Sigmoid colon (tissue), 7 donors: ENCODE data around the gene MUSK. TPM values are rescaled to one million over a fixed set of nuclear protein-coding genes. Genes with fewer than 3 reads are reported as not detected.

Experiments
- DNase-seq: peaks from one replicate; pipeline ENCODE4 v3.0.0-alpha.2; 2019
- H3K27ac ChIP-seq, 4 donors: fragments of 200-600 bp; sonication (generic); one replicate each; pipeline ENCODE4 v1.5.1; 2016 to 2019; ENCODE audit warnings: mild to moderate bottlenecking in 1 of 4
- H3K27me3 ChIP-seq, 3 donors: fragments of 200-600 bp; sonication (generic); one replicate each; pipeline ENCODE4 v1.5.1; 2019; ENCODE audit warnings: mild to moderate bottlenecking in 1 of 3
- H3K36me3 ChIP-seq, 4 donors: fragments of 200-600 bp; sonication (generic); one replicate each; pipeline ENCODE4 v1.5.1; 2016 to 2019
- H3K4me1 ChIP-seq, 4 donors: fragments of 200-600 bp; sonication (generic); one replicate each; pipeline ENCODE4 v1.5.1; 2017 to 2019
- H3K4me3 ChIP-seq, 4 donors: fragments of 200-600 bp; sonication (generic); one replicate each; pipeline ENCODE4 v1.5.1; 2017 to 2019; ENCODE audit warnings: mild to moderate bottlenecking in 2 of 4, moderate library complexity in 1 of 4
- H3K9me3 ChIP-seq, 4 donors: fragments of 200-600 bp in 3 of 4; sonication (generic) in 3 of 4; one replicate each; pipeline versions ENCODE4 v1.5.1 to v1.6.1; 2013 to 2019
- EP300 ChIP-seq, 4 donors: sonication (generic); formaldehyde crosslinking; IDR thresholded peaks; one replicate each; pipeline ENCODE4 v1.6.1; 2017; ENCODE audit warnings: antibody characterized with exemption in 4 of 4
- POLR2A ChIP-seq, 2 donors: fragments of 450-650 bp; IDR thresholded peaks; one replicate each; pipeline ENCODE4 v1.6.1; 2016; ENCODE audit warnings: antibody characterized with exemption in 2 of 2, mild to moderate bottlenecking in 2 of 2, moderate library complexity in 2 of 2
- POLR2AphosphoS5 ChIP-seq, 4 donors: sonication (generic); formaldehyde crosslinking; IDR thresholded peaks; one replicate each; pipeline ENCODE4 v1.6.1; 2017; ENCODE audit warnings: antibody characterized with exemption in 4 of 4
- WGBS, 2 donors: extraction: QIAGEN DNeasy Blood & Tissue Kit; methylation state at CpG; one replicate each; pipeline ENCODE4 v1.1.7; 2013; 5-methylcytosine and 5-hydroxymethylcytosine counted together
- intact Hi-C: fragments of 100-400 bp; cut with DNase I; formaldehyde crosslinking; loops from one replicate; pipeline ENCODE4 v1.15.1; 2023
- polyA plus RNA-seq, 3 donors: library from polyadenylated mRNA; stranded (reverse); fragments of 200-250 nt; gene quantifications; one replicate each; pipeline ENCODE4 v1.2.3, GENCODE V29; 2013
- total RNA-seq, 4 donors: library from RNA; depleted of rRNA; stranded (reverse); fragments of >200 nt; gene quantifications; one replicate each; pipeline ENCODE4 v1.1.0, GENCODE V29; 2016
- TF ChIP-seq, protein P1 (sequence below), 4 experiments: fragments of 450-650 bp in 3 of 4; fragments of 200-600 bp in 1 of 4; IDR thresholded peaks; one replicate each; pipeline ENCODE4 v1.5.1; 2016 to 2019; ENCODE audit warnings: antibody characterized with exemption in 4 of 4, mild to moderate bottlenecking in 3 of 4, moderate library complexity in 2 of 4
- donor health status: healthy with polysubstance abuse.
- donor health status: Bipolar disorder and iron deficiency.
- donor health status: healthy.

The MUSK gene
- total and polyA plus RNA-seq, 7 donors = 0.46 to 9.7 (median 2.3) TPM

DNA sequence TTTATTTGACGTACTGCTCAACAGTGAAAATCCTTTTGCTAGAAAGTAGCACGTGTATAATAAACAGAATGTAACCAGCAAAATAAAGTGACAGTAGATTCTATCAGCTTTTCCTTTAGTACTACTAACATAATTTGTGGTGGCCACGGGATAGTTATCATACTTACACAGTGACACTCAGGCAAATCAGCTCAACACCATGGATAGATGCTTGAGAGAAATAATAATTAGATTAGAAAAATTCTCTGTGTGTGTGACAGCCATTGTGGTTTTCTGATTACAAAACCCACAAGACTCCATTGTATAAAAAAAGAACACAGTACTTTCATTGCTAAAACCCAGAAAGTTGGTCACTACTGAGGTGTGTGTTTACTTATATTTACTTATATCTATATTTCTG lies 101.1 kb downstream of the MUSK start:
- H3K27ac ChIP-seq = no peak overlapping the region
- TF ChIP-seq POLR2AphosphoS5 (IDR thresholded peaks at IDR 0.05) = no peak
- no peak for TF ChIP-seq POLR2A (IDR thresholded peaks at IDR 0.05)
- TF ChIP-seq, protein P1, sequence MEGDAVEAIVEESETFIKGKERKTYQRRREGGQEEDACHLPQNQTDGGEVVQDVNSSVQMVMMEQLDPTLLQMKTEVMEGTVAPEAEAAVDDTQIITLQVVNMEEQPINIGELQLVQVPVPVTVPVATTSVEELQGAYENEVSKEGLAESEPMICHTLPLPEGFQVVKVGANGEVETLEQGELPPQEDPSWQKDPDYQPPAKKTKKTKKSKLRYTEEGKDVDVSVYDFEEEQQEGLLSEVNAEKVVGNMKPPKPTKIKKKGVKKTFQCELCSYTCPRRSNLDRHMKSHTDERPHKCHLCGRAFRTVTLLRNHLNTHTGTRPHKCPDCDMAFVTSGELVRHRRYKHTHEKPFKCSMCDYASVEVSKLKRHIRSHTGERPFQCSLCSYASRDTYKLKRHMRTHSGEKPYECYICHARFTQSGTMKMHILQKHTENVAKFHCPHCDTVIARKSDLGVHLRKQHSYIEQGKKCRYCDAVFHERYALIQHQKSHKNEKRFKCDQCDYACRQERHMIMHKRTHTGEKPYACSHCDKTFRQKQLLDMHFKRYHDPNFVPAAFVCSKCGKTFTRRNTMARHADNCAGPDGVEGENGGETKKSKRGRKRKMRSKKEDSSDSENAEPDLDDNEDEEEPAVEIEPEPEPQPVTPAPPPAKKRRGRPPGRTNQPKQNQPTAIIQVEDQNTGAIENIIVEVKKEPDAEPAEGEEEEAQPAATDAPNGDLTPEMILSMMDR (IDR thresholded peaks at IDR 0.05) = no peak
- TF ChIP-seq EP300 (IDR thresholded peaks at IDR 0.05) = no peak
- intact Hi-C loops = no loop called here
- H3K4me1 ChIP-seq = no peaks in the 10 kb centered on the region
- H3K36me3 ChIP-seq = no peaks in the 10 kb centered on the region
- DNase-seq = no peak
- H3K27me3 ChIP-seq = no peaks in the 10 kb centered on the region
- H3K9me3 ChIP-seq = no peaks in the 10 kb centered on the region
- 73 to 74% methylated on average over 3 of the region's 3 CpGs for WGBS, 2 donors
- no peak overlapping the region for H3K4me3 ChIP-seq

DNA sequence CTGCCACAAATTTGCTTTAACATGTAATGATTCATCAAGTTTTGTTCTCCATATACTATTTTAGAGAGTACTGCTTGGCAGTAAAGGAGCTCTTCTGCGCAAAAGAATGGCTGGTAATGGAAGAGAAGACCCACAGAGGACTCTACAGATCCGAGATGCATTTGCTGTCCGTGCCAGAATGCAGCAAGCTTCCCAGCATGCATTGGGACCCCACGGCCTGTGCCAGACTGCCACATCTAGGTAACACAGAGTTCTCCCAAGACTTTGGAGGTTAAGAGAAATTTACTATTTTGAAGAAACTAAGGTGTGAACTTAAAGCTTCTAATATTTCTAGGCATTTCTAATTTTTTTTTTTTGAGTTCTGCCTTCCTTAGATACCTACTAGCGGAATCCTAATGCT lies 107.1 kb downstream of the MUSK start:
- WGBS, 2 donors = 88 to 94% methylated on average over 5 of the region's 5 CpGs
- H3K4me3 ChIP-seq = no peak overlapping the region
- DNase-seq = no peak
- H3K27me3 ChIP-seq = no peaks in the 10 kb centered on the region
- H3K9me3 ChIP-seq = no peaks in the 10 kb centered on the region
- peak overlapping the region in 2 of 4 donors; percentile 5 to 18 for H3K27ac ChIP-seq
- no peaks in the 10 kb centered on the region for H3K4me1 ChIP-seq
- TF ChIP-seq EP300 (IDR thresholded peaks at IDR 0.05) (no peak), POLR2AphosphoS5 (IDR thresholded peaks at IDR 0.05) (no peak), POLR2A (IDR thresholded peaks at IDR 0.05) (no peak)
- TF ChIP-seq, protein P1 (IDR thresholded peaks at IDR 0.05) = no peak
- H3K36me3 ChIP-seq = no peaks in the 10 kb centered on the region
- intact Hi-C loops = no loop called here

DNA sequence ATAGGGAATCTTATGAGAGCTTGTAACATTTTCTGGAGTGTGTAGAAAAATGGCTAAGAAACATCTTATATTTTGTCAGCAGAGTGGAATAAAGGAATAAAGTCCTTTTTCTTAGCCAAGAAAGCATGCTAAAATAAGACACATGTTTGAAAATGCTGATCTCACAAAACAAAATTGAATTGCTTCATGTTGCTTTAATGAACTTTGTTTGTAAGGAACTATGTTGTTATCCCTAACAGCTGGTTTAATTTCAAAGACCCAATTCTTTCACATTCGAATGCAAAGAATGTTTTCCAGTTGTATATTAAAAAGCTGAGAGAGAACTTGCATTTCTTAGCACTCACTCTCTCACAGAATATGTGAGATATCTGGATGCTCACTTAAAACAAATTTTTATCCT lies 107.6 kb downstream of the MUSK start:
- Histone ChIP-seq H3K4me1 (no peaks in the 10 kb centered on the region), H3K27me3 (no peaks in the 10 kb centered on the region), H3K36me3 (no peaks in the 10 kb centered on the region), H3K27ac (peak overlapping the region in 2 of 4 donors; percentile 18), H3K9me3 (no peaks in the 10 kb centered on the region), H3K4me3 (no peak overlapping the region)
- 74 to 78% methylated on average over 1 of the region's 1 CpG for WGBS, 2 donors
- DNase-seq = no peak
- intact Hi-C loops = no loop called here
- TF ChIP-seq, protein P1 (IDR thresholded peaks at IDR 0.05) = no peak
- TF ChIP-seq POLR2A (IDR thresholded peaks at IDR 0.05) (no peak), EP300 (IDR thresholded peaks at IDR 0.05) (no peak), POLR2AphosphoS5 (IDR thresholded peaks at IDR 0.05) (no peak)

DNA sequence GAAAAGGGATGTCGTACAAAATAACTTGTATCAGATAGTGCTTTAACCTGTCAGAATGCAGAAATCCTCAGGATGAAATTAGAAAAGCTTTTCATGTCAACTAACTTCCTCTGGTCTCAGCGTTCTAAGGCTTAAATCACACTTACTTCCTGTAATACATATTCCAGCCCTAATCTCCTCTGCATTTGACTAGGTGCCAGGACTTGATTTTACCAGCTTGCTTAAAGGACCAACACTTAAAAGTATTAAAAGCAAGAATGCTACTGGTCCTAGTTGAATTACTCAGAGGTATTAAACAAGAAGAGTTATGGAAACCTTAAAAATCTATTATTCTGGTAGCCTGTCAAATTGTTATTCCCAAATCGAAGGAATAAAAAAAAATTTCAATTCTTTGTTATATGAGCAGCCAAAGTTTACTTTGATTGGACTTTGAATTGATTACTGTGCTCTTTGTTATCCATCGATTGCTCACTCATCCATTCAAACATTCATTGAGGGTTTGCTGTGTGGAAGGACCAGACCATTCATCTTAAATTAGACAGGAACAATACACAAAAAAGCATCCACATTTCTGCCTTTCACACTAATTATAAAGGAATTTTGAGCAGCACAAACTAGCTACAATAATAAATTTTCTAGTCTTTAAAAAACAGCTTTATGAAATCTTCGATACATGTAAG lies 108.7 kb downstream of the MUSK start:
- 34 to 48% methylated on average over 5 of the region's 5 CpGs for WGBS, 2 donors
- H3K27me3 ChIP-seq = no peaks in the 10 kb centered on the region
- TF ChIP-seq POLR2A (IDR thresholded peaks at IDR 0.05) (no peak), POLR2AphosphoS5 (IDR thresholded peaks at IDR 0.05) (no peak), EP300 (IDR thresholded peaks at IDR 0.05) (no peak)
- TF ChIP-seq, protein P1 (IDR thresholded peaks at IDR 0.05) = no peak
- H3K27ac ChIP-seq = peak overlapping the region in 2 of 4 donors; percentile 18 to 22
- no peak overlapping the region for H3K4me3 ChIP-seq
- intact Hi-C loops = no loop called here
- H3K36me3 ChIP-seq = no peaks in the 10 kb centered on the region
- no peaks in the 10 kb centered on the region for H3K9me3 ChIP-seq
- DNase-seq = no peak
- no peaks in the 10 kb centered on the region for H3K4me1 ChIP-seq

DNA sequence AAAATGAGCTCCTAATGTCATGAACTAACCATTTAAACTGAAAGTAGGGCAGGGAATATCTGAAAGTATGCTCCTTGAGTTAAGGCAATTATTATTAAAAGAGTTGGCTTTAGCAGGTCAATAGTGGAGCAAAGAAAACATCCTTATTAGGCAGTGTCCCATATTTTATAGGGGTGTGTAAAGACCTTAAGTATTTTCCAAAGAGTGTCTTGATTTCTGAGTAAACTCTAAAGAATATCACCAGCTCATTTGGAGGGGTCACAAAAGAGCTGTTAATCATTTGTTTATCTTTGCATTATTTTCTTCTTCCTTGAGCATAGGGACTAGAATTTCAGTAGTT lies 109.3 kb downstream of the MUSK start:
- Histone ChIP-seq H3K27me3 (no peaks in the 10 kb centered on the region), H3K36me3 (no peaks in the 10 kb centered on the region), H3K9me3 (no peaks in the 10 kb centered on the region), H3K4me1 (no peaks in the 10 kb centered on the region), H3K27ac (peak overlapping the region in 2 of 4 donors; percentile 18 to 22), H3K4me3 (no peak overlapping the region)
- intact Hi-C loops = no loop called here
- TF ChIP-seq POLR2A (IDR thresholded peaks at IDR 0.05) = no peak
- no peak for TF ChIP-seq EP300 (IDR thresholded peaks at IDR 0.05)
- no peak for TF ChIP-seq POLR2AphosphoS5 (IDR thresholded peaks at IDR 0.05)
- TF ChIP-seq, protein P1 (IDR thresholded peaks at IDR 0.05) = no peak
- no peak for DNase-seq
